Suprapubic skin (tissue), 4 donors: Measurements from ENCODE around the gene ARHGAP10. TPM values are rescaled to one million over a fixed set of nuclear protein-coding genes. Genes with fewer than 3 reads are reported as not detected.

Experiments used
- DNase-seq, 2 donors: peaks; one replicate each; pipeline ENCODE4 v3.0.0-alpha.2; 2019; ENCODE audit warnings: low spot score in 2 of 2
- H3K27ac ChIP-seq: fragments of 200-600 bp; sonication (generic); one replicate; pipeline ENCODE4 v1.5.1; 2019
- H3K27me3 ChIP-seq: fragments of 200-600 bp; sonication (generic); one replicate; pipeline ENCODE4 v1.5.1; 2019
- H3K36me3 ChIP-seq: fragments of 200-600 bp; sonication (generic); one replicate; pipeline ENCODE4 v1.5.1; 2019
- H3K4me1 ChIP-seq: fragments of 200-600 bp; sonication (generic); one replicate; pipeline ENCODE4 v1.5.1; 2019
- H3K4me3 ChIP-seq: fragments of 200-600 bp; sonication (generic); one replicate; pipeline ENCODE4 v1.5.1; 2019; ENCODE audit warnings: mild to moderate bottlenecking
- H3K9me3 ChIP-seq: fragments of 200-600 bp; sonication (generic); one replicate; pipeline ENCODE4 v1.5.1; 2019
- CTCF ChIP-seq, 2 donors: fragments of 200-600 bp in 1 of 2; fragments of 450-650 bp in 1 of 2; sonication (generic) in 1 of 2; IDR thresholded peaks; one replicate each; pipeline ENCODE4 v1.5.1; 2016 to 2019; ENCODE audit warnings: antibody characterized with exemption in 2 of 2, mild to moderate bottlenecking in 1 of 2, moderate library complexity in 1 of 2
- EP300 ChIP-seq: sonication (generic); formaldehyde crosslinking; IDR thresholded peaks from one replicate; pipeline ENCODE4 v1.6.1; 2017; ENCODE audit warnings: antibody characterized with exemption
- POLR2A ChIP-seq, 2 donors: fragments of 450-650 bp; IDR thresholded peaks; one replicate each; pipeline ENCODE4 v1.6.1; 2017; ENCODE audit warnings: antibody characterized with exemption in 2 of 2, mild to moderate bottlenecking in 2 of 2, moderate library complexity in 2 of 2
- POLR2AphosphoS5 ChIP-seq, 3 donors: sonication (generic); formaldehyde crosslinking; IDR thresholded peaks; one replicate each; pipeline ENCODE4 v1.6.1; 2017; ENCODE audit warnings: antibody characterized with exemption in 3 of 3
- WGBS: methylation state at CpG from one replicate; pipeline ENCODE4 v1.1.5; 2018; 5-methylcytosine and 5-hydroxymethylcytosine counted together
- total RNA-seq, 4 donors: library from RNA; depleted of rRNA; stranded (reverse); fragments of >200 nt; gene quantifications; one replicate each; pipeline ENCODE4 v1.1.0, GENCODE V29; 2016

ARHGAP10 gene
- total RNA-seq, 4 donors from 2014 or later: 32.5 to 59.0 (median 36.8) TPM

GRCh38 chr4:148007314-148007760 is 275.4 kb downstream of the ARHGAP10 start:
- TF ChIP-seq CTCF (IDR thresholded peaks at IDR 0.05) (no peak), POLR2A (IDR thresholded peaks at IDR 0.05) (no peak), POLR2AphosphoS5 (IDR thresholded peaks at IDR 0.05) (no peak), EP300 (no peak)
- no peak for DNase-seq
- Histone ChIP-seq H3K9me3 (no peaks in the 10 kb centered on the region), H3K4me1 (peaks cover 9% of the 10 kb centered on the region), H3K27ac (no peak overlapping the region), H3K4me3 (no peak overlapping the region), H3K36me3 (no peaks in the 10 kb centered on the region), H3K27me3 (no peaks in the 10 kb centered on the region)
- 59% methylated on average over 7 of the region's 7 CpGs for WGBS

GRCh38 chr4:148007792-148008191 is 275.9 kb downstream of the ARHGAP10 start:
- Histone ChIP-seq H3K4me3 (no peak overlapping the region), H3K4me1 (peaks cover 9% of the 10 kb centered on the region), H3K36me3 (no peaks in the 10 kb centered on the region), H3K9me3 (no peaks in the 10 kb centered on the region), H3K27me3 (no peaks in the 10 kb centered on the region), H3K27ac (no peak overlapping the region)
- no peak for TF ChIP-seq EP300
- TF ChIP-seq POLR2A (IDR thresholded peaks at IDR 0.05): no peak
- no peak for TF ChIP-seq CTCF (IDR thresholded peaks at IDR 0.05)
- TF ChIP-seq POLR2AphosphoS5 (IDR thresholded peaks at IDR 0.05): no peak
- DNase-seq: no peak
- 65% methylated on average over 3 of the region's 3 CpGs for WGBS

- H3K36me3 ChIP-seq: no peaks in the 10 kb centered on the region
- no peak for DNase-seq
- H3K27ac ChIP-seq: no peak overlapping the region
- TF ChIP-seq POLR2AphosphoS5 (IDR thresholded peaks at IDR 0.05) (no peak), POLR2A (IDR thresholded peaks at IDR 0.05) (no peak), EP300 (no peak), CTCF (IDR thresholded peaks at IDR 0.05) (no peak)
- H3K4me1 ChIP-seq: peaks cover 23% of the 10 kb centered on the region
- no peak overlapping the region for H3K4me3 ChIP-seq
- no peaks in the 10 kb centered on the region for H3K9me3 ChIP-seq
- H3K27me3 ChIP-seq: no peaks in the 10 kb centered on the region
- WGBS: 78% methylated on average over 2 of the region's 2 CpGs
These were observed 283.2 kb downstream of the ARHGAP10 start for GRCh38 chr4:148015058-148015457.

GRCh38 chr4:148015468-148015867 is 283.6 kb downstream of the ARHGAP10 start:
- 96% methylated on average over 8 of the region's 8 CpGs for WGBS
- H3K36me3 ChIP-seq: no peaks in the 10 kb centered on the region

GRCh38 chr4:148016063-148016637 is 284.3 kb downstream of the ARHGAP10 start:
- no peak for DNase-seq
- no peaks in the 10 kb centered on the region for H3K36me3 ChIP-seq
- H3K4me1 ChIP-seq: peaks cover 23% of the 10 kb centered on the region
- WGBS: 92% methylated on average over 6 of the region's 6 CpGs
- no peak overlapping the region for H3K27ac ChIP-seq
- TF ChIP-seq EP300: no peak
- no peak for TF ChIP-seq POLR2A (IDR thresholded peaks at IDR 0.05)
- no peak for TF ChIP-seq POLR2AphosphoS5 (IDR thresholded peaks at IDR 0.05)
- TF ChIP-seq CTCF (IDR thresholded peaks at IDR 0.05): no peak
- no peak overlapping the region for H3K4me3 ChIP-seq
- H3K9me3 ChIP-seq: no peaks in the 10 kb centered on the region
- no peaks in the 10 kb centered on the region for H3K27me3 ChIP-seq

More at GRCh38 chr4:148015468-148015867, 283.6 kb downstream of the ARHGAP10 start:
- Histone ChIP-seq H3K27ac (no peak overlapping the region), H3K27me3 (no peaks in the 10 kb centered on the region), H3K4me3 (no peak overlapping the region), H3K9me3 (no peaks in the 10 kb centered on the region), H3K4me1 (peaks cover 23% of the 10 kb centered on the region)
- TF ChIP-seq CTCF (IDR thresholded peaks at IDR 0.05): no peak
- TF ChIP-seq POLR2A (IDR thresholded peaks at IDR 0.05): no peak
- no peak for TF ChIP-seq POLR2AphosphoS5 (IDR thresholded peaks at IDR 0.05)
- TF ChIP-seq EP300: no peak
- no peak for DNase-seq
